Endothelial cell of umbilical vein (primary cell): ENCODE measurements around the gene DMXL1. TPM values are rescaled to one million over a fixed set of nuclear protein-coding genes. Genes with fewer than 3 reads are reported as not detected.

Experiments
- BruUV-seq: library from RNA; stranded (reverse); fragments of 400-500 nt; replicated peaks from 2 replicates; lab custom pipeline; 2021; lab: Mats Ljungman, UMichigan
- CTCF ChIA-PET: fragments of 300-600, 350-600 bp; sonication (Branson Sonifier 250); formaldehyde crosslinking; loops from one replicate; lab custom pipeline; 2021; ENCODE audit warnings: antibody characterized with exemption, inconsistent platforms; lab: Charles Lee
- POLR2A ChIA-PET: fragments of 300-600, 350-600 bp; sonication (Branson Sonifier 250); formaldehyde crosslinking; loops from one replicate; lab custom pipeline; 2021; ENCODE audit warnings: antibody characterized with exemption, inconsistent platforms; lab: Charles Lee
- DNase-seq: peaks from one replicate; pipeline ENCODE4 v3.0.0-alpha.2; 2011; ENCODE audit warnings: low read depth, low spot score
- FAIRE-seq: peaks from 2 replicates; lab custom pipeline; 2011; peaks lifted over from hg19 to GRCh38; lab: Jason Lieb, UNC
- H2AFZ ChIP-seq: 2 replicates; pipeline ENCODE4 v1.6.0; 2012; ENCODE audit warnings: low read depth, low read length, control low read depth, inconsistent platforms
- H3K27ac ChIP-seq: 2 replicates; pipeline ENCODE4 v1.5.1; 2011; ENCODE audit warnings: low read depth, mild to moderate bottlenecking, control low read depth, low read length, moderate library complexity; ENCODE audit not compliant: insufficient read depth
- H3K27me3 ChIP-seq, 2 experiments: 2 replicates each; pipeline versions ENCODE4 v1.6.0 to v1.6.1; 2011; ENCODE audit warnings: low read length in 2 of 2, mixed read lengths in 1 of 2; ENCODE audit not compliant: control insufficient read depth in 2 of 2, insufficient read depth in 2 of 2
- H3K36me3 ChIP-seq, 2 experiments: 2 replicates in 1 of 2; 3 replicates in 1 of 2; pipeline ENCODE4 v1.5.1; 2011; ENCODE audit warnings: low read length in 2 of 2, mild to moderate bottlenecking in 1 of 2, moderate library complexity in 1 of 2; ENCODE audit not compliant: control insufficient read depth in 2 of 2, insufficient read depth in 2 of 2; ENCODE audit errors: extremely low read depth in 1 of 2
- H3K4me1 ChIP-seq: 3 replicates; pipeline ENCODE4 v1.5.1; 2011; ENCODE audit warnings: mild to moderate bottlenecking, low read length; ENCODE audit not compliant: control insufficient read depth, insufficient read depth; ENCODE audit errors: extremely low read depth
- H3K4me2 ChIP-seq: 2 replicates; pipeline ENCODE4 v1.6.1; 2011; ENCODE audit warnings: low read length, control low read depth, mixed read lengths; ENCODE audit not compliant: insufficient read depth
- H3K4me3 ChIP-seq, 3 experiments: fragments of 200-600 bp in 1 of 3; sonication (generic), shearing (Covaris generic) in 1 of 3; replicated peaks in 1 of 3; 2 replicates each; pipeline ENCODE4 v1.5.1; 2011 to 2016; ENCODE audit warnings: control low read depth in 3 of 3, low read length in 3 of 3, mild to moderate bottlenecking in 2 of 3, inconsistent platforms in 1 of 3, low read depth in 1 of 3, moderate library complexity in 1 of 3; ENCODE audit not compliant: insufficient read depth in 1 of 3
- H3K79me2 ChIP-seq: 2 replicates; pipeline ENCODE4 v1.6.0; 2012; ENCODE audit warnings: low read length, inconsistent platforms; ENCODE audit not compliant: control insufficient read depth, insufficient read depth
- H3K9ac ChIP-seq: replicated peaks from 2 replicates; pipeline ENCODE3; 2011; ENCODE audit warnings: low read length, control low read depth; ENCODE audit not compliant: insufficient read depth; ENCODE audit errors: extremely low read depth
- H3K9me1 ChIP-seq: replicated peaks from 3 replicates; pipeline ENCODE4 v1.6.0; 2011; ENCODE audit warnings: mild to moderate bottlenecking, low read length; ENCODE audit not compliant: control insufficient read depth, insufficient read depth; ENCODE audit errors: extremely low read depth
- H3K9me3 ChIP-seq: replicated peaks from 2 replicates; pipeline ENCODE4 v1.5.1; 2012; ENCODE audit warnings: low read length, inconsistent platforms; ENCODE audit not compliant: control insufficient read depth, insufficient read depth
- H4K20me1 ChIP-seq: replicated peaks from 2 replicates; pipeline ENCODE3; 2011; ENCODE audit warnings: mild to moderate bottlenecking, low read length; ENCODE audit not compliant: control insufficient read depth, insufficient read depth; ENCODE audit errors: extremely low read depth
- FOS ChIP-seq: IDR thresholded peaks from 2 replicates; pipeline ENCODE4 v1.6.1; 2011; ENCODE audit warnings: mild to moderate bottlenecking, low read length, moderate library complexity, borderline replicate concordance; ENCODE audit not compliant: insufficient read depth
- GATA2 ChIP-seq: IDR thresholded peaks from 2 replicates; pipeline ENCODE4 v1.7.0; 2011; ENCODE audit warnings: low read depth, mild to moderate bottlenecking, moderate library complexity, mixed read lengths, low read length; ENCODE audit not compliant: insufficient read length, insufficient read depth
- POLR2A ChIP-seq: IDR thresholded peaks from 2 replicates; pipeline ENCODE4 v1.6.1; 2012; ENCODE audit warnings: low read depth, mild to moderate bottlenecking, control low read depth, low read length
- POLR2AphosphoS5 ChIP-seq: IDR thresholded peaks from 2 replicates; pipeline ENCODE4 v1.6.1; 2012; ENCODE audit warnings: low read depth, mild to moderate bottlenecking, control low read depth, low read length, moderate library complexity; ENCODE audit not compliant: insufficient read depth
- dilution Hi-C: fragments of 300-500 bp; cut with MboI; formaldehyde crosslinking; loops from one replicate; pipeline ENCODE4 v1.15.0; 2019; ENCODE audit warnings: low sequenced_read_pairs; ENCODE audit not compliant: extremely low pct_ligation_motif_present
- intact Hi-C: fragments of 100-400 bp; cut with micrococcal nuclease; formaldehyde crosslinking; loops from one replicate; pipeline ENCODE4 v1.10.0; 2022
- polyA plus RNA-seq, 4 experiments: library from polyadenylated mRNA; depleted of rRNA in 3 of 4; stranded (reverse) in 3 of 4; unstranded in 1 of 4; fragments of >200 nt; gene quantifications; 2 replicates each; pipeline versions ENCODE4 v1.2.1 to v1.2.3, GENCODE V29; 2011 to 2012; ENCODE audit warnings: missing spikeins in 1 of 4
- total RNA-seq: library from RNA; stranded (reverse); gene quantifications from 2 replicates; pipeline ENCODE4 v1.2.3, GENCODE V29; 2021

DMXL1 gene
- total and polyA plus RNA-seq, 2 donors (not counting 3 experiments of a cell fraction or from before 2014, with no cell fraction given), result 5.4 to 24.7 TPM

DNA sequence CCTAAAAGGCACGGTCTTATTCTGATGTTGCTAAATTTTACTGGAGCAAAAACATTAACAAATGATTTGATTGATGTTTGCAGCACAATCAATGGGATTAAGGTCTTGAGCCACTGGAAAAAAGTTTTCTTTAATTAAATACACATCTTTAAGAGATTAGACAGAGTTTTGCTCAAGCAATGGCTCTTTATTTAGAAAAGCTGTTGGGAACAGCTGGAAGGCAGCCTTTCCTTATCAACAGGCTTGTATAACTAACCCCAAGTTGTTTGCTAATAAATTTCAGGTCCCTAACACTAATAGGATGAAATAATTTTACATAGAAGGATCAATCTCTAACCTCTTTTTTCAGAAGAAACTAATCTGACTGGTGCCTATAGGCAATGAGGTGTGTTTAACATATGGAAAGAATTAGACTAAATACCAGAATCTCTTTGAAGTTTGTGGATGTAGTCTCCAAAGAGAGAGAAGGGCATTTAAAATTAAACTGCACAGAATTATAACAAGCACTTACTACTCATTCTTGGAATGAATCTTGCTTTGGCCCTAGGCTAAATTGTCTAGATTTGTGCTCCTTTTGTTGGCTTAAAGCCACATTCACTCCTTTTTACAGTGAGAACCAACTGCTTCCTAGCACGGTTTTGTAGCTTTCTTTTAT is 217.6 kb downstream of the DMXL1 start:
- Histone ChIP-seq H3K36me3 (no peaks in the 10 kb centered on the region), H3K4me1 (peaks cover 8% of the 10 kb centered on the region), H2AFZ (no peak overlapping the region), H3K27ac (no peak overlapping the region), H4K20me1 (no peaks in the 10 kb centered on the region), H3K9me3 (no peaks in the 10 kb centered on the region), H3K79me2 (no peaks in the 10 kb centered on the region), H3K9ac (no peak overlapping the region), H3K9me1 (no peaks in the 10 kb centered on the region), H3K4me2 (no peak overlapping the region), H3K27me3 (no peaks in the 10 kb centered on the region), H3K4me3 (no peak overlapping the region)
- FAIRE-seq, result no peak
- no TSS peak for BruUV-seq
- ChIA-PET POLR2A (no interaction called here), CTCF (interaction anchor here (1.6 kb wide), 2 partner anchors 14 to 123 kb away, joined by 4 to 5 read pairs; no protein-coding TSS in a partner anchor)
- dilution Hi-C loops, result no loop called here
- intact Hi-C loops, result no loop called here
- no peak for DNase-seq
- no peak for TF ChIP-seq POLR2A
- no peak for TF ChIP-seq POLR2AphosphoS5
- TF ChIP-seq FOS, result no peak

DNA sequence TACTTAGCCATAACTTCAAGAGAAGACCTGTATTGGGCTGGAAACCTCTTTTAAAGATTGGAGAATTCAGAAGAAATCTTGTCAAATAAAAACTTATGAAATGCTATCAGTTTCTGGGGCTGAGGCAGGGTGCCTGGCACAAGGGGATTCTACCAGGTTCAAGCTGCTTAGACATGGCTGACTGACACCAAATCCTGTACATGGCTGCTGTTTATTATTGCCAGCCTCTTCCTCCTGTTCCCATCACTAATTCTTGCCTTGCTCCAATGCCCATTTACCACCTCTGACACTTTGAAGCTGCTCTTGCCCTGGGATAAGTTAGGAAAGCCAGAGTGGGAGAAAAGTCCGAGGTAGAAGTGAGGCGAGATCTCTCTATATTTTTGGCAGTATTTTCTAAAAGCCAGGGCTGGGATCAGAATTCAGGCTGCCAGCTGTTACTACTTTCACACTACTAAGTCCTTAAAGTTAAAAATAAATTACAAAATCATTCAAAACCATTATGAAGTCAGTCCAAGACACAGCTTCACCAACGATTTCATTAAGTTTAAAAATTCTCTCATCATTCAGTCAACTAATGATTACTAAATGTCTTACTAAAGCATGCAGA is 218.7 kb downstream of the DMXL1 start:
- Histone ChIP-seq H4K20me1 (no peaks in the 10 kb centered on the region), H2AFZ (no peak overlapping the region), H3K4me1 (peaks cover 8% of the 10 kb centered on the region), H3K4me3 (no peak overlapping the region), H3K27ac (no peak overlapping the region), H3K9me1 (no peaks in the 10 kb centered on the region), H3K79me2 (no peaks in the 10 kb centered on the region), H3K4me2 (no peak overlapping the region), H3K36me3 (no peaks in the 10 kb centered on the region), H3K27me3 (no peaks in the 10 kb centered on the region), H3K9ac (no peak overlapping the region), H3K9me3 (no peaks in the 10 kb centered on the region)
- ChIA-PET POLR2A (no interaction called here), CTCF (interaction anchor here (1.1 to 1.9 kb wide), 5 partner anchors 11 to 301 kb away, joined by 3 to 7 read pairs (median 3); partner anchors contain the start of gene DTWD2)
- TF ChIP-seq POLR2AphosphoS5 (no peak), POLR2A (no peak), GATA2 (no peak)
- DNase-seq (no peak), FAIRE-seq (no peak)
- dilution Hi-C loops (no loop called here), intact Hi-C loops (no loop called here)
- BruUV-seq, result no TSS peak
